Astrocyte of the cerebellum (primary cell): Measurements from ENCODE around the gene ATP1A2.

ENCODE experiments used
- DNase-seq: peaks from one replicate; pipeline ENCODE4 v3.0.0-alpha.2; 2011; ENCODE audit warnings: low read depth
- H3K4me3 ChIP-seq: 2 replicates; pipeline ENCODE4 v1.5.1; 2011; ENCODE audit warnings: mild to moderate bottlenecking, low read depth, low read length, moderate library complexity
- CTCF ChIP-seq: IDR thresholded peaks from 2 replicates; pipeline ENCODE4 v1.5.1; 2012; ENCODE audit warnings: low read length, low read depth, moderate library complexity, mild to moderate bottlenecking; ENCODE audit errors: missing control alignments
- in situ Hi-C: cut with HindIII; loops from 2 replicates; pipeline ENCODE4 v1.10.0; 2017; ENCODE audit warnings: low sequenced_read_pairs

The ATP1A2 gene

GRCh38 chr1:160099716-160100375 is 15.7 kb upstream of the ATP1A2 start:
- no peak for TF ChIP-seq CTCF
- no peak for DNase-seq
- no peak overlapping the region for H3K4me3 ChIP-seq
- in situ Hi-C loops, result loop anchor here (10.0 kb wide), 1 partner anchor 195 kb away; no protein-coding TSS in a partner anchor

GRCh38 chr1:160101037-160101716 is 14.4 kb upstream of the ATP1A2 start:
- peak; percentile 98 for TF ChIP-seq CTCF
- DNase-seq, result no peak
- in situ Hi-C loops, result loop anchor here (10.0 kb wide), 1 partner anchor 194 kb away; no protein-coding TSS in a partner anchor
- H3K4me3 ChIP-seq, result no peak overlapping the region

- H3K4me3 ChIP-seq, result no peak overlapping the region
- in situ Hi-C loops, result loop anchor here (10.0 kb wide), 1 partner anchor 193 kb away; no protein-coding TSS in a partner anchor
- no peak for TF ChIP-seq CTCF
- no peak for DNase-seq
Measured at GRCh38 chr1:160101717-160102522, 13.6 kb upstream of the ATP1A2 start.

DNA sequence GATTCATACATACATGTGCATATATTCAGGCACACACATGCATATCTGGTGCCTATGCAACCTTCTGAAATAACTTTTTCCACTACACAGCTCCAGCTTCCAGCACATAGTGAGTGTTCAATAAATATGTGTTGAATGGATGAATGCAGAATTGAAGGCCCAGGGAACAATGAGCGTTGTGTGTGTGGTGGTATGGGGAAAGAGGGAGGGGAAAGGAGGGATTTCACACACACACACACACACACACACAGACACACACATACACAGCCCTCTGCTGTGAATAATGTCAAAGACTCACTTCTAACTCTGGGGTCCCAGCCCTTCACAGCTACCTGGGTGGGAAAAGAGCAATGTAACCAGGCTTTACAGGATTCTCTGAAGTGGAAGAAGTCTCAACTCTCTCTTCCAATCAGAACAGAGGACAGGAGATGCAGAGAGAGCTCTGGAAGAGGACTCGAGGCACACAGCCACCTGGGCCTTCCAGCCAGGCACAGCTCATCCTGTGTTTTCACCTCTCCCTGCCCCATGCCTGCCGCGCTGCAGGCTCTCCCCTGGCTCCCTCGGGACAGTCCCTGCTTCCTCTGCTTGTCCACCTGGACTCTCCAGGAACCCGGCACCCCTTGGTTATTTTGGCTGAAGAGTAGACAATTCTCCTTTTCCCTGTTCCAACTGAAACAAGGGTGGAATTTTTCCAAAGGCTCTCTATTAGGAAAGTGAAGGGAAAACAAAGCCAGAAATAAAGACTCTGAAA is 11.7 kb upstream of the ATP1A2 start:
- H3K4me3 ChIP-seq, result no peak overlapping the region
- no peak for TF ChIP-seq CTCF
- no peak for DNase-seq
- in situ Hi-C loops, result loop anchor here (10.0 kb wide), 1 partner anchor 191 kb away; no protein-coding TSS in a partner anchor

DNA sequence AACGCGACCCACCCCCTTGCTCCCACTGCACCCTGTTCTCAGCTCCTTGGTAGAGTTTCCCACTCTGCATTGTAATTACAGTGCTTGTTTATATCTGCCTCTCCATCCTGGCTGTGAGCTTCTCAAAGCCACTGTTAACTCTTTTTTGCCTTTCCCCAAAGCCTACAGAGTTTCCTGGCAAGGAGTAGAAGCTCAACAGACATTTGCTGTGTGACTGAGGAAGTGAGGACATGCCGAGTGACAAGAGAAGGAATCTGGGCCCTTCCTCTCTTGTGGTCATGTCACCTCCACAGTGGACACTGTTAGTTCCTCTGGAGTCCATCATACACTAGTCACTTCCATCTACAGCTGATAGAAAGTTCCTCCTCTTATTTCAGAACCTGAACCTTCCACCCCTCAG is 11.1 kb upstream of the ATP1A2 start:
- in situ Hi-C loops, result loop anchor here (10.0 kb wide), 1 partner anchor 190 kb away; no protein-coding TSS in a partner anchor
- no peak for DNase-seq
- TF ChIP-seq CTCF, result no peak
- H3K4me3 ChIP-seq, result no peak overlapping the region
